GM12892 (cell line): ENCODE results near the gene JAZF1.
"Not testable (repeated sequence)": the region's sequence is repeated elsewhere in the genome, so short reads cannot be mapped to it uniquely, and the experiment has no call there.

Source experiments
- DNase-seq: peaks from one replicate; pipeline ENCODE4 v3.0.0; 2011; ENCODE audit not compliant: insufficient read length
- FAIRE-seq: peaks from 2 replicates; lab custom pipeline; 2011; peaks lifted over from hg19 to GRCh38; lab: Jason Lieb, UNC
- POLR2A ChIP-seq: IDR thresholded peaks from 2 replicates; pipeline ENCODE4 v1.6.1; 2011; ENCODE audit warnings: low read depth, low read length, control low read depth
- POLR2AphosphoS5 ChIP-seq: IDR thresholded peaks from 2 replicates; pipeline ENCODE4 v1.6.1; 2011; ENCODE audit warnings: low read depth, low read length, control low read depth
- TAF1 ChIP-seq: IDR thresholded peaks from 2 replicates; pipeline ENCODE4 v1.6.1; 2011; ENCODE audit warnings: low read depth, mild to moderate bottlenecking, control low read depth, low read length, borderline replicate concordance

Gene JAZF1

DNA sequence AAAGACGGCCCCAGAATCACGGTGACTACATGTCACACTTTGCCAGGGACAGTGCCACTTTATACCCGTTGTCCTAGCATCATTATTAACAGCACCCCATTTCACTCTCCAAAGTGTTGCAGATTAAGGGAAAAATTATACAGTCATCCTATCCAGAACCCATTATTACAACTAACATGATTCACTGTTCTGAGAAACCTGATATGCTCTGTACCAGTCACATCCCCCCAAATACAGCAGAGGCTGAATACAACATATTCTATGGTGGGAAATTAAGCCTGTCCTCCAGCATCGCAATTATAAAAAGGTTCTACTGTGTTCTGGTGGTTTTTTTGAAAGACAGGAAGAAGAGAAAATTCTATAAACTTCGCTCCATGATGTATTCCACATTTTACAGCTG lies 162.1 kb downstream of the JAZF1 start:
- FAIRE-seq, result no peak
- no peak for DNase-seq
- TF ChIP-seq TAF1, result no peak
- no peak for TF ChIP-seq POLR2AphosphoS5
- no peak for TF ChIP-seq POLR2A

DNA sequence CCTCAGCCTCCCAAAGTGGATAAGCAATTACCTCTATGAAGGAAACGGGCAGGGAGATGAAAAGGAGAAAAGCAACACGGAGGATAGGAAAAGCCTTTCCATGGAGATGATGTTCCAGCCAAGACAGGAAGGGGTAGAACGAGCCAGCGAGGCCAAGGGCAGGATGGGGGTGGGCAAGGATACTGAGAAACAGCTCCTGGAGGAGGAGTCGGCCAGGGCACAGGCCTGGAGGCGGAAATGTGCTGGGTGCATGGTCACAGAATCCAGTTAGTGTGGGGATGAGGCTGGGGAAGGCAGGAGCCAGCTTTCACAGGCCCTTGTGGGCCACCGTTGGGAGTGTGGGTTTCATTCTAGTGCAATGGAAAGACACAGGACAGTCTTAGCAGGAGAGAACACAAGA lies 162.6 kb downstream of the JAZF1 start:
- FAIRE-seq (no peak), DNase-seq (no peak)
- TF ChIP-seq POLR2A (no peak), TAF1 (no peak), POLR2AphosphoS5 (no peak)

DNA sequence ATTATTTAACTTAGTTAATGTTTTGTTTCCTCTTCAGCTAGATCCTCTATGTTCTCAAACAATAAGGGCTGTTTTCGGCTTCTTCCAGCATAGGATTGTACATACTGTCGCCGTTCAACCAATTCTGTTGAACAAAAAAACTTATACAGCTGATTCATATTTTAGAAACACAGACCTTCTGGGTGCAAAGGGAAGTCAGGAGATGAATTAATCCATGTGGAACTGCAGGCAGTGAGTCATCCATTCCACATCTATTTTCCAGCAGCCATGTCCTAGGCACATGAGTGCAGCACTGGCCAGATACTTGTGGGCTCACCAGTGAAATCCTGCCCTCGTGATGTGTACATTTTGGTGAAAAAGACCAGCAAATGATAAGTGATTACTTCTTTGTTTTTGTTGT lies 163.2 kb downstream of the JAZF1 start:
- FAIRE-seq, result no peak
- DNase-seq, result no peak
- TF ChIP-seq TAF1 (no peak), POLR2AphosphoS5 (no peak), POLR2A (no peak)

DNA sequence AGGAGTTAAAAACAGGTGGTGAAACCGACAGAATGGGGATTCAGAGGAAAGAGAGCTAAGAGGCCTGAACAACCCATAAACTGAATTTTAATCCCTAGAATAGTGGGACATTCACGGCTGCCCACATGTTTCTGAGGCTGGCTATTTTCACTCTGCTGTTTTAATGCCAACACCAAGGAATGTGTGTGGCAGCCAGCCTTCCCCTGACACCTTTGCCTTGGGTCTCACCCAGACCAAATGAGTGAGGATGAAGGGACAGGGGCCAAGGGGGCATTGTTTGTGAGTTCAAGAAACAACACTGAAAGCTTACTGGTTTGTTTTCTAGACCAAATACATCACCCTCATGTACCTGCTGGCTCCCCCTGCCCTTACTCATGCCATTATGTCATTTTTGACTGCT lies 164.3 kb downstream of the JAZF1 start:
- FAIRE-seq (no peak), DNase-seq (no peak)
- TF ChIP-seq TAF1, result no peak
- TF ChIP-seq POLR2AphosphoS5, result no peak
- TF ChIP-seq POLR2A, result no peak

DNA sequence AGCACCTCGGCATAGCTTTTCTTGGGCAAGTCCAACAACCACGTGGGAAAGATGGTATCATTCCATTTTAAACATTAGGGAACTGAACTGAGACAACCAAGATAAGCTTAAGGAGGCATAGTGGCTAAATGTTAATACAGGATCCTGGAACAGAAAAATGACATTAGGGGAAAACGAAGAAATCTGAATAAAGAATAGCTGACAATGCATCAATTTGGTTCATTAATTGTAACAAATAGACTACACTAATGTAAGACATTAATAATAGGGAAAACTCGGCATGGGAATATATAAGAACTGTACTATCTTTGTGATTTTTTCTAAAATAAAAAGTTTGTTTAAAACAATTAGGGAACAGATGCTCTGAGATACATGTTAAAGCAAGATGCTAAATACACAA lies 165.4 kb downstream of the JAZF1 start:
- TF ChIP-seq TAF1 (no peak), POLR2A (no peak), POLR2AphosphoS5 (no peak)
- FAIRE-seq (no peak), DNase-seq (no peak)

DNA sequence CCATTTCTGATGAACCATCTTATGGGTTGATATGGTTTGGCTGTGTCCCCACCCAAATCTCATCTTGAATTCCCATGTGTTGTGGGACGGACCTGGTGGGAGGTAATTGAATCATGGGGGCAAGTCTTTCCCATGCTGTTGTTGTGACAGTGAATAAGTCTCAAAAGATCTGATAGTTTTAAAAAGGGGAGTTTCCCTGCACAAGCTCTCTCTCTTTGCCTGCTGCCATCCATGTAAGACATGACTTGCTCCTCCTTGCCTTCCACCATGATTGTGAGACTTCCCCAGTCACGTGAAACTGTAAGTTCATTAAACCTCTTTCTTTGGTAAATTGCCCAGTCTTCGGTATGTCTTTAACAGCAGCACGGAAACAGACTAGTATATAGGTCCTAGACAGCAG lies 166.3 kb downstream of the JAZF1 start:
- DNase-seq, FAIRE-seq: not testable (repeated sequence)

DNA sequence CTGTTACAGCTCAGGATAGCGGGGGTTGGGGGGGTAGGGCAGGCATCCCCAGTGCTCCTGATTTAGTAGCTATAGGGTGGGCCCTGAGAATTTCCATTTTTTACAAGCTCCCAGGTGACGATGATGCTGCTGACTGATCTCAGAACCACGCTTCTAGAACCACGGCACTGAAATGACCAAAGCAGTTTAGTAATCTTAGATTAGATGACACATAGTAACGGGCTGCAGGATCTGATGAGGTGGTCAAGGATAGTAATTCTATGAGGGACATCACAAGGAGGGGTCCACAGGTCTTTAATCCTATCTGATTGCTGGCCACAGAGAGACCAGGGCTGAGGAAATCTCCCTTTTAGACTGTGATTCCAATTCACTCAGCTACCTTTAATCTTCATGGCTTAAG lies 167.2 kb downstream of the JAZF1 start:
- TF ChIP-seq POLR2AphosphoS5, result no peak
- TF ChIP-seq POLR2A, result no peak
- no peak for FAIRE-seq
- DNase-seq, result no peak

DNA sequence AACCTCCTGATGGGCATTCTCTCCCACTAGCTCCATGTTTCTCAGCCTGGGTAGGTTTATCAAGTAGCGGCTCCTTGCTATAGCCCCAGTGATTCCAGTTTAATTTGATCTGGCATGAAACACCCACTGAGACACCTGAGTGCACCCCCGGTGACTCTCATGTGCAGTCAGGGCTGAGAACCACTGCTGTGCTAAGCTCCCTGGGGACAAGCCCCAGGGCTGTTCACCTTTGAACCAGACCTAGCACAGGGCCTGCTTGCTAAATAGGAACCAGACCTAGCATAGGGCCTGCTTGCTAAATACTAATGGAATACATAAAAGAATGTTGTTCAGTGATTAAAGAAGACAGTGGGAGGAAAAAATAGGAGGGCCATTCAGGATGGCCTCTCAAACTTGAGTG lies 167.6 kb downstream of the JAZF1 start:
- no peak for FAIRE-seq
- no peak for DNase-seq
- TF ChIP-seq POLR2A (no peak), TAF1 (no peak), POLR2AphosphoS5 (no peak)

DNA sequence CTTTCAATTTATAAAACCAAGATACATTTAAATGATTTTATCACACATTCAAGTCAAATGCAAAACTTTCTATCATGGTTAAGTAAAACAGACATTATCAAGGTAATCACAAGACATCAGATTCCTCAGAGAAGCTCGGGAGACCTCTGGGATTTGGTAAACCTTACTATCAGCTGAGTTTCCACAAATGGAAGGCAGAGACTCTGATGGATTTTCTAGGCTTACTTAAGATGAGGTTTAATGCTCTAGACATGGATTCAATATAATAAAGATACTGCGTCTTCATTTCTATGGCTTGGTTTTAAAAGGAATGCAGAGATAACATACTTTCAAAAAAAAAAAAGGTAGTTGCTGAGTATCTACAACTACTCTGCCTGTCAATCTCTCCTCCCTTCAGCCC lies 171.7 kb downstream of the JAZF1 start:
- TF ChIP-seq POLR2AphosphoS5 (no peak), TAF1 (no peak), POLR2A (no peak)
- DNase-seq (no peak), FAIRE-seq (no peak)

DNA sequence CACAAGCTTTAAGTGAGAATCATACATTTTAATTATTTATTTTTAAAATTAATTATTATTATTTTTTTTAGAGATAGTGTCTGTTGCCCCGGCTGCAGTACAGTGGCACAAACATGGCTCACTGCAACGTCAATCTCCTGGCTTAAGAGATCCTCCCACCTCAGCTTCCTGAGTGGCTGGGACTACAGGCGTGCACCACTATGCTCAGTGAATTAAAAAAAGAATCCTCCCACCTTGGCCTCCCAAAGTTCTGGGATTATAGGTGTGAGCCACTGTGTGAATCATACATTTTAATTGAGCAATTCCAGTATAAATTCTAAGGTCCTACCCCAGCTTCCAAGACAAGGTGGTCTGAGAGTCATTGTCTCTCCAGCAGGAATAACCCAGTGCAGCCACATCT lies 172.4 kb downstream of the JAZF1 start:
- no peak for DNase-seq
- TF ChIP-seq POLR2A (no peak), TAF1 (no peak), POLR2AphosphoS5 (no peak)
- FAIRE-seq, result no peak

DNA sequence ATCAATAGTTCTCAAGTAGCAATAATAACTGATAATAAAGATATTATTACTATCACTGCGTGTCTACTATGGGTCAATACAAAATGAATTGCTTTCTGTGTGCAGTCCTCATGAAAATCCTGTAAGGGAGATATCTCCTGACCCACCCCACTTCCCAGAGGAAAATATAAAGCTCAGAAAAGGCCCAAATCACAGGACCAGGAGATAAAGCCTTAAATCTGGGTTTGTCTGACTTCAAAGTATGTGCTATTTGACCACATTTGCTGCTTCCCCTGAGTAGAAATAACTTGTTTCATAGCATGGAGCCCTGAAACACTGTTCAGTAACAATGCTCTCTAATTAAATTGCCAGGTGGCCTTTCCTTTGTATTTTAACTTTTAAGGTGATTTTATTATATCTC lies 174.1 kb downstream of the JAZF1 start:
- no peak for FAIRE-seq

DNA sequence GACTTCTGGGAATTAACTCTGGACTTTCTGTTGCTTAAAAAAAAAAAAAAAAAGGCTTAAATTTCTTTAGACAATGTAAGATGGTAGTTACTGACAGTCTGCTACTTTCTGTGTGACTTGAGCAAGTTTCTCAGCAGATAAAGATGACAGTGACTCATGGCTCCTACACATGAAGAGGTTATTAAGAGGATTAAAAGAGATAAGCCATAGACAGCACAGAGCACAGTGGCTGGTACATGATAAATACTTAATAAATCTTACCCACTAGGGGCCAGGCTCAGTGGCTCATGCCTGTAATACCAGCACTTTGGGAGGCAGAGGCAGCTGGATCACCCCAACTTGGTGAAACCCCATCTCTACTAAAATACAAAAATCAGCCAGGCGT lies 174.8 kb downstream of the JAZF1 start:
- FAIRE-seq, result no peak
- DNase-seq, result no peak
- TF ChIP-seq POLR2AphosphoS5 (no peak), TAF1 (no peak), POLR2A (no peak)

More for the DNA sequence above, 174.1 kb downstream of the JAZF1 start:
- TF ChIP-seq POLR2AphosphoS5, result no peak
- no peak for TF ChIP-seq POLR2A
- no peak for TF ChIP-seq TAF1
- no peak for DNase-seq
